IMR-90 (cell line): ENCODE measurements around the gene CROCC. TPM values are rescaled to one million over a fixed set of nuclear protein-coding genes. Genes with fewer than 3 reads are reported as not detected.

Experiments used
- ATAC-seq: fragments of 200-7000 bp; cut with Tn5 transposase; 2 replicates; pipeline ENCODE4 v1.9.1; 2020; ENCODE audit warnings: low read depth, mild to moderate bottlenecking, moderate library complexity
- BruUV-seq: library from RNA; stranded (reverse); fragments of 400-500 nt; replicated peaks from 2 replicates; lab custom pipeline; 2021; lab: Mats Ljungman, UMichigan
- CTCF ChIA-PET: fragments of 300-600 bp; formaldehyde crosslinking; extraction: SDS; loops from one replicate; lab custom pipeline; 2021; ENCODE audit warnings: antibody characterized with exemption; lab: Yijun Ruan, JAX
- POLR2A ChIA-PET: fragments of 300-600 bp; sonication (Branson Sonifier 250); formaldehyde crosslinking; loops from one replicate; lab custom pipeline; 2022; ENCODE audit warnings: antibody characterized with exemption; ENCODE audit not compliant: unreplicated experiment; lab: Charles Lee
- DNase-seq: peaks from one replicate; pipeline ENCODE4 v3.0.0; 2013
- H2AFZ ChIP-seq: replicated peaks from 2 replicates; pipeline ENCODE3; 2013; ENCODE audit warnings: low read length, mild to moderate bottlenecking; ENCODE audit not compliant: poor library complexity
- H2AK5ac ChIP-seq: 2 replicates; pipeline ENCODE4 v1.6.1; 2013; ENCODE audit warnings: low read depth, low read length, inconsistent platforms
- H2AK9ac ChIP-seq: replicated peaks from 2 replicates; pipeline ENCODE3; 2013; ENCODE audit warnings: mild to moderate bottlenecking, low read depth, low read length, moderate library complexity; ENCODE audit not compliant: poor library complexity
- H2BK120ac ChIP-seq: 2 replicates; pipeline ENCODE4 v1.6.1; 2013; ENCODE audit warnings: low read depth, low read length, inconsistent platforms
- H2BK15ac ChIP-seq: 3 replicates; pipeline ENCODE4 v1.6.1; 2013; ENCODE audit warnings: low read depth, low read length, inconsistent platforms
- H2BK20ac ChIP-seq: 2 replicates; pipeline ENCODE4 v1.6.1; 2013; ENCODE audit warnings: low read depth, mild to moderate bottlenecking, inconsistent platforms, low read length, moderate library complexity
- H2BK5ac ChIP-seq: 2 replicates; pipeline ENCODE4 v1.6.1; 2013; ENCODE audit warnings: mild to moderate bottlenecking, low read depth, low read length, inconsistent platforms; ENCODE audit not compliant: poor library complexity, severe bottlenecking
- H3K14ac ChIP-seq: replicated peaks from 2 replicates; pipeline ENCODE4 v1.6.1; 2013; ENCODE audit warnings: low read depth, low read length, inconsistent platforms
- H3K18ac ChIP-seq: 2 replicates; pipeline ENCODE4 v1.6.1; 2013; ENCODE audit warnings: low read depth, low read length, control low read depth
- H3K23ac ChIP-seq: 2 replicates; pipeline ENCODE4 v1.6.1; 2013; ENCODE audit warnings: low read depth, low read length, inconsistent platforms
- H3K27ac ChIP-seq: 2 replicates; pipeline ENCODE4 v1.5.1; 2013; ENCODE audit warnings: mild to moderate bottlenecking, control low read depth, low read length; ENCODE audit not compliant: insufficient read depth
- H3K27me3 ChIP-seq: 2 replicates; pipeline ENCODE4 v1.6.1; 2013; ENCODE audit warnings: low read length; ENCODE audit not compliant: control insufficient read depth, insufficient read depth
- H3K36me3 ChIP-seq: 2 replicates; pipeline ENCODE4 v1.6.1; 2013; ENCODE audit warnings: low read length, mixed read lengths; ENCODE audit not compliant: control insufficient read depth, insufficient read depth
- H3K4ac ChIP-seq: 2 replicates; pipeline ENCODE4 v1.6.1; 2013; ENCODE audit warnings: low read depth, low read length, inconsistent platforms
- H3K4me1 ChIP-seq: 2 replicates; pipeline ENCODE4 v1.6.1; 2013; ENCODE audit warnings: low read length, mixed read lengths; ENCODE audit not compliant: control insufficient read depth, insufficient read depth
- H3K4me2 ChIP-seq: 2 replicates; pipeline ENCODE4 v1.6.1; 2013; ENCODE audit warnings: low read depth, mild to moderate bottlenecking, control low read depth, low read length, moderate library complexity
- H3K4me3 ChIP-seq: 2 replicates; pipeline ENCODE4 v1.5.1; 2013; ENCODE audit warnings: low read depth, mild to moderate bottlenecking, control low read depth, low read length, moderate library complexity; ENCODE audit not compliant: insufficient read depth
- H3K56ac ChIP-seq: 2 replicates; pipeline ENCODE4 v1.6.1; 2013; ENCODE audit warnings: low read length, inconsistent platforms; ENCODE audit not compliant: insufficient read depth; ENCODE audit errors: extremely low read depth
- H3K79me1 ChIP-seq, 2 experiments: 2 replicates each; pipeline ENCODE4 v1.6.1; 2013; ENCODE audit warnings: low read length in 2 of 2, inconsistent platforms in 1 of 2, low read depth in 1 of 2
- H3K9ac ChIP-seq: 2 replicates; pipeline ENCODE4 v1.6.1; 2013; ENCODE audit warnings: low read depth, low read length, control low read depth
- H3K9me1 ChIP-seq: 2 replicates; pipeline ENCODE4 v1.6.1; 2013; ENCODE audit warnings: low read length, inconsistent platforms; ENCODE audit not compliant: insufficient read depth
- H3K9me3 ChIP-seq: 2 replicates; pipeline ENCODE4 v1.6.1; 2013; ENCODE audit warnings: low read length; ENCODE audit not compliant: control insufficient read depth, insufficient read depth
- H4K20me1 ChIP-seq: 2 replicates; pipeline ENCODE4 v1.6.1; 2013; ENCODE audit warnings: low read length, inconsistent platforms; ENCODE audit not compliant: insufficient read depth
- H4K5ac ChIP-seq: 2 replicates; pipeline ENCODE4 v1.6.1; 2013; ENCODE audit warnings: mild to moderate bottlenecking, low read depth, low read length, control low read depth
- H4K8ac ChIP-seq, 2 experiments: 2 replicates each; pipeline ENCODE4 v1.6.1; 2013; ENCODE audit warnings: low read depth in 2 of 2, low read length in 2 of 2, control low read depth in 1 of 2, inconsistent platforms in 1 of 2
- H4K91ac ChIP-seq: 2 replicates; pipeline ENCODE4 v1.6.1; 2013; ENCODE audit warnings: low read depth, low read length, inconsistent platforms; ENCODE audit not compliant: insufficient read depth
- BHLHE40 ChIP-seq: fragments of 150-350 bp; IDR thresholded peaks from 2 replicates; pipeline ENCODE4 v1.6.1; 2016; ENCODE audit warnings: mild to moderate bottlenecking, low read depth, low read length
- CEBPB ChIP-seq: IDR thresholded peaks from 2 replicates; pipeline ENCODE4 v1.6.1; 2012; ENCODE audit warnings: low read depth, low read length, improper control_type of control experiment
- CHD1 ChIP-seq: IDR thresholded peaks from 2 replicates; pipeline ENCODE4 v1.6.1; 2012; ENCODE audit warnings: low read depth, low read length, improper control_type of control experiment
- ELK1 ChIP-seq: fragments of 150-350 bp; IDR thresholded peaks from 2 replicates; pipeline ENCODE4 v1.6.1; 2016; ENCODE audit warnings: low read depth, mild to moderate bottlenecking, low read length, moderate library complexity, borderline replicate concordance
- FOS ChIP-seq: fragments of 150-350 bp; IDR thresholded peaks from 2 replicates; pipeline ENCODE4 v1.6.1; 2016; ENCODE audit warnings: low read depth, low read length
- MAFK ChIP-seq: IDR thresholded peaks from 2 replicates; pipeline ENCODE4 v1.6.1; 2012; ENCODE audit warnings: low read depth, low read length, improper control_type of control experiment
- MXI1 ChIP-seq: IDR thresholded peaks from 2 replicates; pipeline ENCODE4 v1.6.1; 2012; ENCODE audit warnings: low read depth, mild to moderate bottlenecking, low read length, moderate library complexity, borderline replicate concordance
- NFE2L2 ChIP-seq: fragments of 150-350 bp; IDR thresholded peaks from 2 replicates; pipeline ENCODE4 v1.6.1; 2016; ENCODE audit warnings: low read depth, mild to moderate bottlenecking, low read length
- WGBS, 2 experiments: methylation state at CpG; one replicate each; pipeline versions ENCODE4 v1.1.5 to v1.1.7; 2013; ENCODE audit warnings: missing lambda C conversion rate in 2 of 2; ENCODE audit not compliant: insufficient read length in 1 of 2; ENCODE audit errors: extremely low coverage in 2 of 2; 5-methylcytosine and 5-hydroxymethylcytosine counted together
- dilution Hi-C: fragments of 300-500 bp; cut with HindIII; formaldehyde crosslinking; loops from one replicate; pipeline ENCODE4 v1.14.3; 2018; ENCODE audit warnings: low sequenced_read_pairs; ENCODE audit not compliant: unreplicated experiment
- in situ Hi-C: fragments of 300-500 bp; cut with MboI; formaldehyde crosslinking; loops from 3 replicates; pipeline ENCODE4 v1.14.3; 2019; ENCODE audit warnings: low sequenced_read_pairs, inconsistent platforms, mixed read lengths
- intact Hi-C: fragments of 100-400 bp; cut with micrococcal nuclease; formaldehyde crosslinking; loops from 2 replicates; pipeline ENCODE4 v1.10.0; 2022
- polyA plus RNA-seq, 3 experiments: library from polyadenylated mRNA; depleted of rRNA; stranded (reverse); fragments of >200 nt; gene quantifications; 2 replicates each; pipeline ENCODE4 v1.2.3, GENCODE V29; 2012; ENCODE audit warnings: low replicate concordance in 1 of 3
- total RNA-seq: library from RNA; depleted of rRNA; stranded (reverse); fragments of >200 nt; gene quantifications from 2 replicates; pipeline ENCODE4 v1.2.3, GENCODE V29; 2012

Gene CROCC
- total and polyA plus RNA-seq, 2 of the 4 experiments (the other 2 are of a cell fraction), result 7.5 to 13.7 TPM

GRCh38 chr1:16999863-17000262 lies 78.1 kb downstream of the CROCC start:
- no peak overlapping the region for H3K27ac ChIP-seq
- H2BK5ac ChIP-seq, result no peak overlapping the region
- H2AK5ac ChIP-seq, result no peak overlapping the region
- dilution Hi-C loops (no loop called here), intact Hi-C loops (no loop called here), in situ Hi-C loops (no loop called here)
- DNase-seq (no peak), ATAC-seq (no peak)
- H3K14ac ChIP-seq, result no peak overlapping the region
- no peak overlapping the region for H3K4me2 ChIP-seq
- H3K27me3 ChIP-seq, result no peaks in the 10 kb centered on the region
- H2AFZ ChIP-seq, result no peak overlapping the region
- H2BK120ac ChIP-seq, result no peak overlapping the region
- BruUV-seq, result no TSS peak
- no peaks in the 10 kb centered on the region; the same call in 1 of the 2 replicates for H3K9me1 ChIP-seq
- H3K4me3 ChIP-seq, result no peak overlapping the region
- H3K9me3 ChIP-seq, result no peaks in the 10 kb centered on the region
- H3K79me1 ChIP-seq, result no peaks in the 10 kb centered on the region
- no peak overlapping the region for H2BK20ac ChIP-seq
- H2AK9ac ChIP-seq, result no peak overlapping the region
- H3K4me1 ChIP-seq, result peaks cover 2% of the 10 kb centered on the region; the same call in 1 of the 2 replicates
- H4K91ac ChIP-seq, result no peak overlapping the region
- WGBS, 2 experiments, result no CpG with 5 or more reads among the region's 8 CpGs
- H3K4ac ChIP-seq, result no peak overlapping the region
- no peak overlapping the region for H3K56ac ChIP-seq
- peaks cover 22% of the 10 kb centered on the region for H3K36me3 ChIP-seq
- H4K5ac ChIP-seq, result no peak overlapping the region
- ChIA-PET POLR2A (no interaction called here), CTCF (no interaction called here)
- H3K18ac ChIP-seq, result no peak overlapping the region
- TF ChIP-seq CEBPB (no peak), ELK1 (no peak), NFE2L2 (no peak), BHLHE40 (no peak), MXI1 (no peak), MAFK (no peak), FOS (no peak), CHD1 (no peak)
- peaks cover 10% of the 10 kb centered on the region for H4K20me1 ChIP-seq
- no peak overlapping the region for H3K23ac ChIP-seq
- no peak overlapping the region for H2BK15ac ChIP-seq
- no peak overlapping the region for H3K9ac ChIP-seq
- no peak overlapping the region for H4K8ac ChIP-seq
